SK-N-SH treated with all-trans-retinoic acid at 6 μM for 48 hours (cell line): ENCODE results near the gene SLC10A6.

Experiments
- ATAC-seq: fragments of 200-7000 bp; cut with Tn5 transposase; 3 replicates; pipeline ENCODE4 v1.9.1; 2020; ENCODE audit warnings: mild to moderate bottlenecking, moderate library complexity
- ESRRG ChIP-seq: fragments of 250-450 bp; sonication (Bioruptor Pico); IDR thresholded peaks from 2 replicates; pipeline ENCODE4 v1.6.1; 2021; ENCODE audit warnings: mild to moderate bottlenecking
- GLIS3 ChIP-seq: fragments of 250-450 bp; sonication (Bioruptor Pico); IDR thresholded peaks from 2 replicates; pipeline ENCODE4 v1.5.0; 2020; ENCODE audit warnings: mild to moderate bottlenecking, moderate library complexity
- RARB ChIP-seq: fragments of 250-450 bp; sonication (Bioruptor Pico); IDR thresholded peaks from 2 replicates; pipeline ENCODE4 v1.8.0; 2021; ENCODE audit warnings: mild to moderate bottlenecking, moderate library complexity
- SNAI2 ChIP-seq: fragments of 250-450 bp; sonication (Bioruptor Pico); IDR thresholded peaks from 2 replicates; pipeline ENCODE4 v1.5.0; 2020; ENCODE audit warnings: mild to moderate bottlenecking, moderate library complexity
- TCF4 ChIP-seq: fragments of 250-450 bp; sonication (Bioruptor Pico); IDR thresholded peaks from 2 replicates; pipeline ENCODE4 v1.8.0; 2021; ENCODE audit warnings: mild to moderate bottlenecking, moderate library complexity, borderline replicate concordance
- TOX ChIP-seq: fragments of 250-450 bp; sonication (Bioruptor Pico); IDR thresholded peaks from 2 replicates; pipeline ENCODE4 v1.8.0; 2021; ENCODE audit warnings: mild to moderate bottlenecking, moderate library complexity, borderline replicate concordance
- ZC3H10 ChIP-seq: fragments of 250-450 bp; sonication (Bioruptor Pico); IDR thresholded peaks from 2 replicates; pipeline ENCODE4 v1.5.1; 2021; ENCODE audit warnings: mild to moderate bottlenecking, moderate library complexity
- ZFP30 ChIP-seq: fragments of 450-650 bp; formaldehyde crosslinking; IDR thresholded peaks from 2 replicates; pipeline ENCODE4 v1.5.0; 2022; ENCODE audit warnings: mild to moderate bottlenecking, moderate library complexity
- ZNF565 ChIP-seq: fragments of 450-650 bp; formaldehyde crosslinking; conservative IDR thresholded peaks from 2 replicates; pipeline ENCODE4 v1.5.0; 2020; ENCODE audit warnings: low read depth, mild to moderate bottlenecking, moderate library complexity
- ZNF70 ChIP-seq: fragments of 450-650 bp; formaldehyde crosslinking; IDR thresholded peaks from 2 replicates; pipeline ENCODE4 v1.5.0; 2020; ENCODE audit warnings: mild to moderate bottlenecking, moderate library complexity
- ZNF8 ChIP-seq: fragments of 450-650 bp; formaldehyde crosslinking; IDR thresholded peaks from 2 replicates; pipeline ENCODE4 v1.5.0; 2020; ENCODE audit warnings: mild to moderate bottlenecking, moderate library complexity
- TF ChIP-seq, protein P1 (sequence below): fragments of 250-450 bp; sonication (Bioruptor Pico); IDR thresholded peaks from 2 replicates; pipeline ENCODE4 v1.5.1; 2021; ENCODE audit warnings: mild to moderate bottlenecking, moderate library complexity
- TF ChIP-seq, protein P2 (sequence below): fragments of 250-450 bp; sonication (Bioruptor Pico); IDR thresholded peaks from 2 replicates; pipeline ENCODE4 v1.8.0; 2020; ENCODE audit warnings: mild to moderate bottlenecking, moderate library complexity, borderline replicate concordance
- TF ChIP-seq, protein P3 (sequence below): fragments of 250-450 bp; sonication (Bioruptor Pico); IDR thresholded peaks from 2 replicates; pipeline ENCODE4 v1.5.0; 2020; ENCODE audit warnings: mild to moderate bottlenecking, moderate library complexity
- TF ChIP-seq, protein P4 (sequence below): fragments of 250-450 bp; sonication (Bioruptor Pico); IDR thresholded peaks from 2 replicates; pipeline ENCODE4 v1.8.0; 2021; ENCODE audit warnings: low read depth, mild to moderate bottlenecking, moderate library complexity, borderline replicate concordance
- TF ChIP-seq, protein P5 (sequence below): fragments of 250-450 bp; sonication (Bioruptor Pico); IDR thresholded peaks from 2 replicates; pipeline ENCODE4 v1.5.1; 2020; ENCODE audit warnings: low read depth, mild to moderate bottlenecking, moderate library complexity

The SLC10A6 gene

DNA sequence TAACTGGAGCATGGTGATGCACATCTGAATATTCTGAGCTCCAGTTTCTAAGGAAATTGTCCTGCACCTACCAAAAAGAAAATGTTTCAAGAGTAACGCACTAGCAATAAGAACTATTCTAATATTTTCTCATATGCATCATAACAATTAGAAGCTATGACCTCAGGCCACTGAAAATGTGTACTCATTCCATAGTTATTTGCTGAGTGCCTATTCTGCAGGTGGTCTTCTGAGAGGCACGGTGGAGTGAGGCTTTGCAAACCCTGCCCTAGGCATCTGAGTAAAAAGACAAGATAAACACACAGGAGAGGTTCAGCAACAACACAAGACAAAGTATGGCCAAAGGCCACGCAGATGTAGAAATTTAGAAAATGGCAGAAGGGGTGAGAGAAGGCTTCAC, 23.7 kb downstream of the SLC10A6 start:
- TF ChIP-seq, protein P1, sequence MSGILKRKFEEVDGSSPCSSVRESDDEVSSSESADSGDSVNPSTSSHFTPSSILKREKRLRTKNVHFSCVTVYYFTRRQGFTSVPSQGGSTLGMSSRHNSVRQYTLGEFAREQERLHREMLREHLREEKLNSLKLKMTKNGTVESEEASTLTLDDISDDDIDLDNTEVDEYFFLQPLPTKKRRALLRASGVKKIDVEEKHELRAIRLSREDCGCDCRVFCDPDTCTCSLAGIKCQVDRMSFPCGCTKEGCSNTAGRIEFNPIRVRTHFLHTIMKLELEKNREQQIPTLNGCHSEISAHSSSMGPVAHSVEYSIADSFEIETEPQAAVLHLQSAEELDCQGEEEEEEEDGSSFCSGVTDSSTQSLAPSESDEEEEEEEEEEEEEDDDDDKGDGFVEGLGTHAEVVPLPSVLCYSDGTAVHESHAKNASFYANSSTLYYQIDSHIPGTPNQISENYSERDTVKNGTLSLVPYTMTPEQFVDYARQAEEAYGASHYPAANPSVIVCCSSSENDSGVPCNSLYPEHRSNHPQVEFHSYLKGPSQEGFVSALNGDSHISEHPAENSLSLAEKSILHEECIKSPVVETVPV: no peak
- TF ChIP-seq SNAI2 (CRISPR knock-in tag) (no peak), TOX (no peak)
- TF ChIP-seq, all 23 proteins: peak for 0
- ATAC-seq: no peak

DNA sequence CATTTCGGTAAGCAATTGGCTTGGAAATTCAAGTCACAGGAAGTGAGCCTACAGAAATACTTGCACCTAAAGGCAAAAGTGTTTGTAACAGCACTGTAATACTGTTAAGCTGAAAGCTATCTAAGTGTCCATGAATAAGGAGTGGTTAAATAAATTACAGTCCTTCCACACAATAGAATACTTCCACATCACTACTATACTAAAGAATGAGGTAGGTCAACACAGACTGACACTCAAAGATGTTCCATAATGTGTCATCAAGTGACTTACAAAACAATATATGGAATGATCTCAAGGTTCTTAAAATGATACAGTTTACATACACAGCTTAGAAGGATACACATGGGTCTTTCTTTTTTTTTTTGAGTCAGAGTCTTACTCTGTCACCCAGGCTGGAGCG, 27.0 kb downstream of the SLC10A6 start:
- ATAC-seq: no peak

DNA sequence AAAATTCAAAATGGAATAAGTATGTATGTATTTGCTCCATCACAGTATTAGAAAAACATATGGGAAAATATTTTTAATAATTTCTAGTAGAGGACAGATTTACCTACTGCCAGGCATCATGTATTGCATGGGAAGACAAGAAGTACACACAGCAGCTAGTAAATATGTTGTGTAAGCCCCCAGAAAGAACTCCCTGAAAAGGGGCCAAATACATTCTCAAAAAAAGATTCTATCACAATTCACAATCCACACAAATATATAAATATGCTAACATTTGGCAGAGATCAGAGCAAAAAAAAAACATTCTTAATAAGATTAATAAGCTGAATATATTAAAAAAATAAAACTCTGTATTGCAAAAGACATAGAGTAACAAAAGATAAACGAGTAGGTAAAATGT, 28.0 kb downstream of the SLC10A6 start:
- no peak for ATAC-seq
- TF ChIP-seq ZNF70 (CRISPR knock-in tag): no peak
- TF ChIP-seq RARB (CRISPR knock-in tag): no peak
- TF ChIP-seq TCF4 (CRISPR knock-in tag): no peak
- no peak for TF ChIP-seq TOX
- TF ChIP-seq SNAI2 (CRISPR knock-in tag): no peak
- TF ChIP-seq ZFP30 (CRISPR knock-in tag): no peak
- no peak for TF ChIP-seq ESRRG (CRISPR knock-in tag)
- no peak for TF ChIP-seq ZNF8 (CRISPR knock-in tag)
- TF ChIP-seq, protein P2, sequence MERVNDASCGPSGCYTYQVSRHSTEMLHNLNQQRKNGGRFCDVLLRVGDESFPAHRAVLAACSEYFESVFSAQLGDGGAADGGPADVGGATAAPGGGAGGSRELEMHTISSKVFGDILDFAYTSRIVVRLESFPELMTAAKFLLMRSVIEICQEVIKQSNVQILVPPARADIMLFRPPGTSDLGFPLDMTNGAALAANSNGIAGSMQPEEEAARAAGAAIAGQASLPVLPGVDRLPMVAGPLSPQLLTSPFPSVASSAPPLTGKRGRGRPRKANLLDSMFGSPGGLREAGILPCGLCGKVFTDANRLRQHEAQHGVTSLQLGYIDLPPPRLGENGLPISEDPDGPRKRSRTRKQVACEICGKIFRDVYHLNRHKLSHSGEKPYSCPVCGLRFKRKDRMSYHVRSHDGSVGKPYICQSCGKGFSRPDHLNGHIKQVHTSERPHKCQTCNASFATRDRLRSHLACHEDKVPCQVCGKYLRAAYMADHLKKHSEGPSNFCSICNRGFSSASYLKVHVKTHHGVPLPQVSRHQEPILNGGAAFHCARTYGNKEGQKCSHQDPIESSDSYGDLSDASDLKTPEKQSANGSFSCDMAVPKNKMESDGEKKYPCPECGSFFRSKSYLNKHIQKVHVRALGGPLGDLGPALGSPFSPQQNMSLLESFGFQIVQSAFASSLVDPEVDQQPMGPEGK (CRISPR knock-in tag): no peak
- TF ChIP-seq GLIS3 (CRISPR knock-in tag): no peak
- TF ChIP-seq, protein P3, sequence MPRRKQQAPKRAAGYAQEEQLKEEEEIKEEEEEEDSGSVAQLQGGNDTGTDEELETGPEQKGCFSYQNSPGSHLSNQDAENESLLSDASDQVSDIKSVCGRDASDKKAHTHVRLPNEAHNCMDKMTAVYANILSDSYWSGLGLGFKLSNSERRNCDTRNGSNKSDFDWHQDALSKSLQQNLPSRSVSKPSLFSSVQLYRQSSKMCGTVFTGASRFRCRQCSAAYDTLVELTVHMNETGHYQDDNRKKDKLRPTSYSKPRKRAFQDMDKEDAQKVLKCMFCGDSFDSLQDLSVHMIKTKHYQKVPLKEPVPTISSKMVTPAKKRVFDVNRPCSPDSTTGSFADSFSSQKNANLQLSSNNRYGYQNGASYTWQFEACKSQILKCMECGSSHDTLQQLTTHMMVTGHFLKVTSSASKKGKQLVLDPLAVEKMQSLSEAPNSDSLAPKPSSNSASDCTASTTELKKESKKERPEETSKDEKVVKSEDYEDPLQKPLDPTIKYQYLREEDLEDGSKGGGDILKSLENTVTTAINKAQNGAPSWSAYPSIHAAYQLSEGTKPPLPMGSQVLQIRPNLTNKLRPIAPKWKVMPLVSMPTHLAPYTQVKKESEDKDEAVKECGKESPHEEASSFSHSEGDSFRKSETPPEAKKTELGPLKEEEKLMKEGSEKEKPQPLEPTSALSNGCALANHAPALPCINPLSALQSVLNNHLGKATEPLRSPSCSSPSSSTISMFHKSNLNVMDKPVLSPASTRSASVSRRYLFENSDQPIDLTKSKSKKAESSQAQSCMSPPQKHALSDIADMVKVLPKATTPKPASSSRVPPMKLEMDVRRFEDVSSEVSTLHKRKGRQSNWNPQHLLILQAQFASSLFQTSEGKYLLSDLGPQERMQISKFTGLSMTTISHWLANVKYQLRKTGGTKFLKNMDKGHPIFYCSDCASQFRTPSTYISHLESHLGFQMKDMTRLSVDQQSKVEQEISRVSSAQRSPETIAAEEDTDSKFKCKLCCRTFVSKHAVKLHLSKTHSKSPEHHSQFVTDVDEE: no peak
- no peak for TF ChIP-seq ZNF565 (CRISPR knock-in tag)
- TF ChIP-seq, protein P4, sequence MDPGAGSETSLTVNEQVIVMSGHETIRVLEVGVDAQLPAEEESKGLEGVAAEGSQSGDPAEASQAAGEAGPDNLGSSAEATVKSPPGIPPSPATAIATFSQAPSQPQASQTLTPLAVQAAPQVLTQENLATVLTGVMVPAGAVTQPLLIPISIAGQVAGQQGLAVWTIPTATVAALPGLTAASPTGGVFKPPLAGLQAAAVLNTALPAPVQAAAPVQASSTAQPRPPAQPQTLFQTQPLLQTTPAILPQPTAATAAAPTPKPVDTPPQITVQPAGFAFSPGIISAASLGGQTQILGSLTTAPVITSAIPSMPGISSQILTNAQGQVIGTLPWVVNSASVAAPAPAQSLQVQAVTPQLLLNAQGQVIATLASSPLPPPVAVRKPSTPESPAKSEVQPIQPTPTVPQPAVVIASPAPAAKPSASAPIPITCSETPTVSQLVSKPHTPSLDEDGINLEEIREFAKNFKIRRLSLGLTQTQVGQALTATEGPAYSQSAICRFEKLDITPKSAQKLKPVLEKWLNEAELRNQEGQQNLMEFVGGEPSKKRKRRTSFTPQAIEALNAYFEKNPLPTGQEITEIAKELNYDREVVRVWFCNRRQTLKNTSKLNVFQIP (CRISPR knock-in tag): no peak
- no peak for TF ChIP-seq ZC3H10

More for the DNA sequence above, 27.0 kb downstream of the SLC10A6 start:
- TF ChIP-seq TCF4 (CRISPR knock-in tag) (no peak), ZNF70 (CRISPR knock-in tag) (no peak), ZNF8 (CRISPR knock-in tag) (no peak), SNAI2 (CRISPR knock-in tag) (no peak), TOX (no peak), ZFP30 (CRISPR knock-in tag) (no peak)
- TF ChIP-seq, protein P5, sequence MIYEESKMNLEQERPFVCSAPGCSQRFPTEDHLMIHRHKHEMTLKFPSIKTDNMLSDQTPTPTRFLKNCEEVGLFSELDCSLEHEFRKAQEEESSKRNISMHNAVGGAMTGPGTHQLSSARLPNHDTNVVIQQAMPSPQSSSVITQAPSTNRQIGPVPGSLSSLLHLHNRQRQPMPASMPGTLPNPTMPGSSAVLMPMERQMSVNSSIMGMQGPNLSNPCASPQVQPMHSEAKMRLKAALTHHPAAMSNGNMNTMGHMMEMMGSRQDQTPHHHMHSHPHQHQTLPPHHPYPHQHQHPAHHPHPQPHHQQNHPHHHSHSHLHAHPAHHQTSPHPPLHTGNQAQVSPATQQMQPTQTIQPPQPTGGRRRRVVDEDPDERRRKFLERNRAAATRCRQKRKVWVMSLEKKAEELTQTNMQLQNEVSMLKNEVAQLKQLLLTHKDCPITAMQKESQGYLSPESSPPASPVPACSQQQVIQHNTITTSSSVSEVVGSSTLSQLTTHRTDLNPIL (CRISPR knock-in tag): no peak
- TF ChIP-seq, protein P4 (CRISPR knock-in tag): no peak
- TF ChIP-seq, protein P1: no peak
- TF ChIP-seq, protein P3: no peak
